H1 (cell line): ENCODE data around the gene GPRIN3. TPM values are rescaled to one million over a fixed set of nuclear protein-coding genes. Genes with fewer than 3 reads are reported as not detected.

Experiments
- CTCF ChIA-PET: fragments of 300-600 bp; sonication (Branson Sonifier 250); formaldehyde crosslinking; loops from one replicate; lab custom pipeline; 2021; ENCODE audit not compliant: partially characterized antibody; lab: Charles Lee
- POLR2A ChIA-PET: fragments of 300-600 bp; sonication (Branson Sonifier 250); formaldehyde crosslinking; loops from one replicate; lab custom pipeline; 2021; ENCODE audit warnings: inconsistent platforms; ENCODE audit not compliant: partially characterized antibody; lab: Charles Lee
- DNase-seq, 2 experiments: peaks; one replicate each; pipeline versions ENCODE4 v3.0.0 to v3.0.0-alpha.2; 2010 to 2022; ENCODE audit warnings: low spot score in 2 of 2, low read depth in 1 of 2, mixed read lengths in 1 of 2
- FAIRE-seq: peaks from 2 replicates; lab custom pipeline; 2011; peaks lifted over from hg19 to GRCh38; lab: Jason Lieb, UNC
- H2AFZ ChIP-seq: 2 replicates; pipeline ENCODE4 v1.8.1; 2012; ENCODE audit warnings: low read length, inconsistent platforms
- H2AK5ac ChIP-seq: 2 replicates; pipeline ENCODE4 v1.6.1; 2013; ENCODE audit warnings: low read depth, low read length
- H2BK120ac ChIP-seq: replicated peaks from 2 replicates; pipeline ENCODE3; 2013; ENCODE audit warnings: low read depth, low read length, inconsistent platforms
- H2BK12ac ChIP-seq: 2 replicates; pipeline ENCODE4 v1.6.1; 2013; ENCODE audit warnings: low read depth, low read length
- H2BK15ac ChIP-seq: 2 replicates; pipeline ENCODE4 v1.6.1; 2013; ENCODE audit warnings: low read length
- H2BK20ac ChIP-seq: 2 replicates; pipeline ENCODE4 v1.6.1; 2013; ENCODE audit warnings: low read length
- H2BK5ac ChIP-seq: 2 replicates; pipeline ENCODE4 v1.6.1; 2013; ENCODE audit warnings: low read depth, low read length
- H3K14ac ChIP-seq: 2 replicates; pipeline ENCODE4 v1.6.1; 2013; ENCODE audit warnings: inconsistent platforms; ENCODE audit not compliant: insufficient read length
- H3K18ac ChIP-seq: 2 replicates; pipeline ENCODE4 v1.6.1; 2013; ENCODE audit warnings: low read length; ENCODE audit errors: extremely low read depth
- H3K23ac ChIP-seq: 2 replicates; pipeline ENCODE4 v1.6.1; 2013; ENCODE audit warnings: inconsistent platforms; ENCODE audit not compliant: insufficient read length
- H3K23me2 ChIP-seq: 2 replicates; pipeline ENCODE4 v1.6.1; 2013; ENCODE audit warnings: low read depth, low read length
- H3K27ac ChIP-seq: 2 replicates; pipeline ENCODE4 v1.6.1; 2011; ENCODE audit warnings: low read depth, low read length, inconsistent platforms
- H3K27me3 ChIP-seq, 4 experiments: replicated peaks in 1 of 4; 1 replicate in 1 of 4; 2 replicates in 3 of 4; pipeline versions ENCODE4 v1.6.1 to v1.8.1; 2011 to 2013; ENCODE audit warnings: low read length in 3 of 4, mild to moderate bottlenecking in 3 of 4, inconsistent platforms in 2 of 4, mixed read lengths in 2 of 4, moderate library complexity in 1 of 4; ENCODE audit not compliant: control insufficient read depth in 3 of 4, insufficient read depth in 3 of 4; ENCODE audit errors: extremely low read depth in 1 of 4
- H3K36me3 ChIP-seq, 4 experiments: 2 replicates each; pipeline versions ENCODE4 v1.6.1 to v1.8.1; 2011 to 2013; ENCODE audit warnings: mild to moderate bottlenecking in 4 of 4, low read length in 3 of 4, moderate library complexity in 2 of 4, control low read depth in 1 of 4, inconsistent platforms in 1 of 4; ENCODE audit not compliant: insufficient read depth in 4 of 4, control insufficient read depth in 2 of 4
- H3K4ac ChIP-seq: replicated peaks from 2 replicates; pipeline ENCODE3; 2013; ENCODE audit warnings: low read length, low read depth, mixed read lengths, inconsistent platforms; ENCODE audit not compliant: insufficient read length
- H3K4me1 ChIP-seq, 4 experiments: replicated peaks in 1 of 4; 1 replicate in 1 of 4; 2 replicates in 3 of 4; pipeline versions ENCODE4 v1.6.1 to v1.8.1; 2011 to 2013; ENCODE audit warnings: low read length in 3 of 4, inconsistent platforms in 2 of 4, mixed read lengths in 1 of 4; ENCODE audit not compliant: insufficient read depth in 4 of 4, control insufficient read depth in 3 of 4
- H3K4me2 ChIP-seq, 2 experiments: 2 replicates each; pipeline versions ENCODE4 v1.6.1 to v1.8.1; 2011 to 2013; ENCODE audit warnings: low read depth in 2 of 2, low read length in 2 of 2, control low read depth in 1 of 2, inconsistent platforms in 1 of 2, mild to moderate bottlenecking in 1 of 2; ENCODE audit not compliant: insufficient read depth in 1 of 2
- H3K4me3 ChIP-seq, 4 experiments: fragments of 200-600, 300-600 bp in 1 of 4; sonication (generic), shearing (Covaris generic), sonication (Bioruptor Twin) in 1 of 4; 2 replicates each; pipeline versions ENCODE4 v1.5.1 to v1.8.1; 2011 to 2016; ENCODE audit warnings: low read length in 4 of 4, low read depth in 3 of 4, control low read depth in 2 of 4, inconsistent platforms in 2 of 4, mild to moderate bottlenecking in 2 of 4, mixed read lengths in 1 of 4, moderate library complexity in 1 of 4; ENCODE audit not compliant: insufficient read depth in 2 of 4; ENCODE audit errors: extremely low read depth in 1 of 4
- H3K56ac ChIP-seq: replicated peaks from 2 replicates; pipeline ENCODE3; 2013; ENCODE audit warnings: low read depth, mild to moderate bottlenecking, mixed read lengths, low read length, inconsistent platforms; ENCODE audit not compliant: insufficient read length
- H3K79me1 ChIP-seq: 2 replicates; pipeline ENCODE4 v1.6.1; 2013; ENCODE audit warnings: low read depth, low read length, control low read depth
- H3K79me2 ChIP-seq, 2 experiments: 2 replicates each; pipeline versions ENCODE4 v1.6.1 to v1.8.1; 2012 to 2013; ENCODE audit warnings: low read length in 2 of 2, mild to moderate bottlenecking in 2 of 2, inconsistent platforms in 1 of 2; ENCODE audit not compliant: insufficient read depth in 2 of 2, control insufficient read depth in 1 of 2
- H3K9ac ChIP-seq, 4 experiments: replicated peaks in 1 of 4; 1 replicate in 1 of 4; 2 replicates in 3 of 4; pipeline versions ENCODE4 v1.6.1 to v1.8.1; 2011 to 2013; ENCODE audit warnings: low read depth in 3 of 4, low read length in 3 of 4, control low read depth in 2 of 4, mild to moderate bottlenecking in 2 of 4, moderate library complexity in 2 of 4, inconsistent platforms in 1 of 4; ENCODE audit errors: extremely low read depth in 1 of 4
- H3K9me3 ChIP-seq, 2 experiments: 2 replicates each; pipeline versions ENCODE4 v1.6.1 to v1.8.1; 2012 to 2013; ENCODE audit warnings: mild to moderate bottlenecking in 2 of 2, moderate library complexity in 2 of 2, control low read depth in 1 of 2, inconsistent platforms in 1 of 2, low read depth in 1 of 2, low read length in 1 of 2, mixed read lengths in 1 of 2; ENCODE audit not compliant: insufficient read depth in 2 of 2
- H4K20me1 ChIP-seq, 2 experiments: replicated peaks in 1 of 2; 2 replicates each; pipeline versions ENCODE3 to v1.8.1; 2011 to 2013; ENCODE audit warnings: inconsistent platforms in 2 of 2, low read length in 2 of 2, mild to moderate bottlenecking in 1 of 2; ENCODE audit not compliant: insufficient read depth in 2 of 2, control insufficient read depth in 1 of 2
- H4K5ac ChIP-seq: 2 replicates; pipeline ENCODE4 v1.6.1; 2013; ENCODE audit warnings: low read length, low read depth, mixed read lengths, inconsistent platforms; ENCODE audit not compliant: insufficient read length
- H4K8ac ChIP-seq: 2 replicates; pipeline ENCODE4 v1.8.0; 2013; ENCODE audit warnings: mild to moderate bottlenecking, moderate library complexity, low read length, inconsistent platforms; ENCODE audit not compliant: insufficient read depth; ENCODE audit errors: extremely low read depth
- H4K91ac ChIP-seq: replicated peaks from 2 replicates; pipeline ENCODE3; 2013; ENCODE audit warnings: low read length, mixed read lengths, inconsistent platforms; ENCODE audit not compliant: insufficient read length
- CTBP2 ChIP-seq: IDR thresholded peaks from 2 replicates; pipeline ENCODE4 v1.7.0; 2011; ENCODE audit warnings: borderline replicate concordance, mild to moderate bottlenecking, moderate library complexity, mixed read lengths, low read length; ENCODE audit not compliant: insufficient read depth, insufficient read length
- JUN ChIP-seq: IDR thresholded peaks from 2 replicates; pipeline ENCODE4 v1.6.1; 2011; ENCODE audit warnings: low read depth, mild to moderate bottlenecking, improper control_type of control experiment, low read length
- NANOG ChIP-seq: IDR thresholded peaks from 2 replicates; pipeline ENCODE4 v1.6.1; 2011; ENCODE audit warnings: low read length, low read depth, mild to moderate bottlenecking, inconsistent platforms; ENCODE audit not compliant: insufficient read depth, poor library complexity, severe bottlenecking
- RAD21 ChIP-seq, 2 experiments: IDR thresholded peaks in 1 of 2; conservative IDR thresholded peaks in 1 of 2; 2 replicates each; pipeline ENCODE4 v1.6.1; 2011; ENCODE audit warnings: low read depth in 2 of 2, low read length in 2 of 2, improper control_type of control experiment in 1 of 2, inconsistent platforms in 1 of 2, mild to moderate bottlenecking in 1 of 2, moderate library complexity in 1 of 2
- SUZ12 ChIP-seq: fragments of 200-600 bp; sonication (generic); IDR thresholded peaks from 2 replicates; pipeline ENCODE4 v1.6.1; 2012; ENCODE audit warnings: mild to moderate bottlenecking, inconsistent platforms, low read length, moderate library complexity, mixed read lengths
- TAF1 ChIP-seq: IDR thresholded peaks from 2 replicates; pipeline ENCODE4 v1.6.1; 2011; ENCODE audit warnings: mild to moderate bottlenecking, low read depth, low read length
- TBP ChIP-seq: IDR thresholded peaks from 2 replicates; pipeline ENCODE4 v1.6.1; 2011; ENCODE audit warnings: low read depth, low read length, improper control_type of control experiment
- YY1 ChIP-seq: IDR thresholded peaks from 2 replicates; pipeline ENCODE4 v1.6.1; 2011; ENCODE audit warnings: low read depth, mild to moderate bottlenecking, low read length
- WGBS, 2 experiments: shearing (Covaris generic) in 1 of 2; methylation state at CpG; one replicate each; pipeline versions ENCODE4 v1.1.6 to v1.1.7; 2013 to 2015; ENCODE audit warnings: low lambda C conversion rate in 2 of 2, mixed read lengths in 2 of 2, inconsistent platforms in 1 of 2, low coverage in 1 of 2, missing lambda C conversion rate in 1 of 2; ENCODE audit not compliant: insufficient replicate concordance in 2 of 2, insufficient coverage in 1 of 2, insufficient read length in 1 of 2; ENCODE audit errors: extremely low coverage in 1 of 2, missing lambda C conversion rate in 1 of 2; 5-methylcytosine and 5-hydroxymethylcytosine counted together
- long read RNA-seq, 2 experiments: library from RNA in 1 of 2; library from capped mRNA in 1 of 2; stranded (forward); transcript quantifications; one replicate each; pipeline ENCODE4 v2.0.0, GENCODE V29; 2021; ENCODE audit warnings: inconsistent platforms in 1 of 2
- polyA minus RNA-seq, 3 experiments: library from RNA; depleted of rRNA, polyadenylated mRNA; stranded (reverse); fragments of >200 nt; gene quantifications; 1 replicate in 2 of 3; 2 replicates in 1 of 3; pipeline ENCODE4 v1.2.3, GENCODE V29; 2011
- polyA plus RNA-seq, 7 experiments: library from polyadenylated mRNA; depleted of rRNA in 3 of 7; stranded (reverse) in 5 of 7; unstranded in 2 of 7; fragments of >200 nt in 5 of 7; fragments of 200-250 nt in 2 of 7; gene quantifications; 1 replicate in 5 of 7; 2 replicates in 1 of 7; 4 replicates in 1 of 7; pipeline versions ENCODE4 v1.2.1 to v1.2.3, GENCODE V29; 2011 to 2013; ENCODE audit warnings: missing spikeins in 2 of 7, mixed read lengths in 2 of 7
- total RNA-seq: library from RNA; stranded (reverse); fragmentation: NEBNext Ultra II Directional; extraction: Animal tissue kit (Norgen Biotek cat#: 25700); gene quantifications from 2 replicates; pipeline ENCODE4 v1.2.1, GENCODE V29; 2021

GPRIN3 gene
- total RNA-seq (1.4 and 1.6 TPM in 2 replicates), polyA plus RNA-seq (2011; rRNA removed) (0.16 and 0.17 TPM in 2 replicates), polyA minus RNA-seq (2011; rRNA and poly(A)+ RNA removed) (1.4 and 1.8 TPM in 2 replicates)
- polyA plus RNA-seq (2011; cell fraction: cytosol; rRNA removed), result 0.18 TPM
- polyA plus RNA-seq (2011; cell fraction: nucleus; rRNA removed), result 0.41 TPM
- polyA plus RNA-seq (2012, experiment 1 of 2), result 0.29 to 0.43 TPM (median 0.41 TPM) in 4 replicates
- 0.04 TPM for polyA plus RNA-seq (2012, experiment 2 of 2)
- polyA plus RNA-seq (2013, experiment 1 of 2), result 0.43 TPM
- polyA plus RNA-seq (2013, experiment 2 of 2), result 0.44 TPM
- 0.73 TPM for polyA minus RNA-seq (2011; cell fraction: cytosol; rRNA and poly(A)+ RNA removed)
- polyA minus RNA-seq (2011; cell fraction: nucleus; rRNA and poly(A)+ RNA removed), result 1.9 TPM
- long read RNA-seq, experiment 1, full-length matches to known transcripts, result 1 of 2 reads
- long read RNA-seq, experiment 1, partial matches to known transcripts, result 0 of 2 reads
- long read RNA-seq, experiment 1, other reads (novel, unspliced or antisense), result 1 of 2 reads
- long read RNA-seq, experiment 2, result 0 reads

- Histone ChIP-seq H3K23ac (no peak within 1 kb of the TSS), H3K4me3 (peak within 1 kb of the TSS; percentile 65 to 97 (median 72)), H3K18ac (peak within 1 kb of the TSS; percentile 63; the same call in 1 of the 2 replicates), H3K4me2 (peak within 1 kb of the TSS; percentile 95 to 96), H2AK5ac (no peak within 1 kb of the TSS), H3K36me3 (no peaks in the 10 kb centered on the region), H2BK20ac (no peak within 1 kb of the TSS), H4K8ac (peak within 1 kb of the TSS; percentile 87; the same call in 1 of the 2 replicates), H3K14ac (no peak within 1 kb of the TSS), H3K4ac (no peak within 1 kb of the TSS), H3K27ac (no peak within 1 kb of the TSS), H3K79me1 (no peaks in the 10 kb centered on the region), H2BK15ac (peak within 1 kb of the TSS; percentile 47; the same call in 1 of the 2 replicates), H2AFZ (peak within 1 kb of the TSS; percentile 98), H3K27me3 (peaks cover 0 to 10% (median 7%) of the 10 kb centered on the region in 4 experiments; a peak in 5 of 7 replicates), H4K91ac (peak within 1 kb of the TSS; percentile 17), H3K56ac (no peak within 1 kb of the TSS), H3K4me1 (peaks cover 2 to 11% (median 6%) of the 10 kb centered on the region in 4 experiments; a peak in 4 of 7 replicates), H4K20me1 (no peaks in the 10 kb centered on the region), H2BK5ac (no peak within 1 kb of the TSS; the same call in 1 of the 2 replicates), H3K9me3 (no peaks in the 10 kb centered on the region), H3K9ac (peak within 1 kb of the TSS in 1 of 4 experiments; percentile 16; a peak in 1 of 7 replicates), H4K5ac (no peak within 1 kb of the TSS), H2BK12ac (peak within 1 kb of the TSS; percentile 19; the same call in 1 of the 2 replicates), H3K23me2 (peaks cover 5% of the 10 kb centered on the region), H3K79me2 (no peaks in the 10 kb centered on the region), H2BK120ac (no peak within 1 kb of the TSS)
- no peak for FAIRE-seq
- DNase-seq, result peak in 1 of 2 experiments; percentile 81
- 2% methylated on average over 50 of the region's 67 CpGs; no CpG with 5 or more reads in 1 of the 2 experiments for WGBS, 2 experiments
- POLR2A ChIA-PET, result interaction anchor here (0.9 to 1.6 kb wide), 3 partner anchors 10 to 25 kb away, joined by 3 read pairs; no protein-coding TSS in a partner anchor
- CTCF ChIA-PET, result interaction anchor here (0.8 to 1.6 kb wide), 2 partner anchors 53 to 128 kb away, joined by 3 to 5 read pairs; no protein-coding TSS in a partner anchor
- peak; percentile 55 for TF ChIP-seq SUZ12
- TF ChIP-seq TBP, result peak; percentile 34; the same call in 1 of the 2 replicates
- TF ChIP-seq JUN, result no peak
- TF ChIP-seq TAF1, result peak; percentile 38; the same call in 1 of the 2 replicates
- no peak for TF ChIP-seq NANOG
- TF ChIP-seq CTBP2, result no peak
- TF ChIP-seq RAD21 (IDR thresholded peaks at IDR 0.05 in 1 of 2, conservative IDR thresholded peaks at IDR 0.05 in 1 of 2; ENCODE audit: low read depth in 2 of 2, low read length in 2 of 2), result peak in 1 of 2 experiments; percentile 4; a peak in 1 of 4 replicates
- TF ChIP-seq YY1, result no peak
Measured at GRCh38 chr4:89307446-89308160, at the start of gene GPRIN3. Gene GPRIN3 (minus strand): TSS chr4:89307800. CDS start chr4:89250110, 57,690 bp downstream.
